Tibial nerve (tissue), 4 donors: ENCODE results near the gene RUFY1. TPM values are rescaled to one million over a fixed set of nuclear protein-coding genes. Genes with fewer than 3 reads are reported as not detected.
"Not testable (repeated sequence)": the region's sequence is repeated elsewhere in the genome, so short reads cannot be mapped to it uniquely, and the experiment has no call there.

Source experiments
- DNase-seq, 2 donors: peaks; one replicate each; pipeline ENCODE4 v3.0.0-alpha.2; 2019; ENCODE audit warnings: low spot score in 2 of 2
- H3K27ac ChIP-seq, 4 donors: fragments of 200-600 bp; sonication (generic) in 3 of 4; one replicate each; pipeline ENCODE4 v1.5.1; 2017 to 2019; ENCODE audit warnings: mild to moderate bottlenecking in 1 of 4
- H3K27me3 ChIP-seq, 2 donors: fragments of 200-600 bp; sonication (generic) in 1 of 2; one replicate each; pipeline versions ENCODE4 v1.5.1 to v1.6.0; 2017 to 2019
- H3K36me3 ChIP-seq, 3 donors: fragments of 200-600 bp; sonication (generic); one replicate each; pipeline ENCODE4 v1.5.1; 2018 to 2019
- H3K4me1 ChIP-seq, 4 donors: fragments of 200-600 bp; sonication (generic) in 3 of 4; one replicate each; pipeline ENCODE4 v1.5.1; 2017 to 2019
- H3K4me3 ChIP-seq, 4 donors: fragments of 200-600 bp; sonication (generic) in 3 of 4; one replicate each; pipeline ENCODE4 v1.5.1; 2017 to 2019; ENCODE audit warnings: mild to moderate bottlenecking in 1 of 4, moderate library complexity in 1 of 4
- H3K9me3 ChIP-seq, 4 donors: fragments of 200-600 bp; sonication (generic) in 3 of 4; one replicate each; pipeline ENCODE4 v1.5.1; 2017 to 2019
- EP300 ChIP-seq, 2 donors: sonication (generic); formaldehyde crosslinking; IDR thresholded peaks; one replicate each; pipeline ENCODE4 v1.6.1; 2017; ENCODE audit warnings: antibody characterized with exemption in 2 of 2, mild to moderate bottlenecking in 1 of 2
- POLR2A ChIP-seq, 2 donors: fragments of 450-650 bp; IDR thresholded peaks; one replicate each; pipeline ENCODE4 v1.6.1; 2017; ENCODE audit warnings: antibody characterized with exemption in 2 of 2, mild to moderate bottlenecking in 2 of 2, moderate library complexity in 2 of 2
- WGBS, 2 donors: methylation state at CpG; one replicate each; pipeline ENCODE4 v1.1.5; 2018; 5-methylcytosine and 5-hydroxymethylcytosine counted together
- total RNA-seq, 4 donors: library from RNA; depleted of rRNA; stranded (reverse); fragments of >200 nt; gene quantifications; one replicate each; pipeline ENCODE4 v1.1.0, GENCODE V29; 2016
- TF ChIP-seq, protein P1 (sequence below), 5 experiments: fragments of 200-600 bp in 3 of 5; fragments of 450-650 bp in 2 of 5; sonication (generic) in 3 of 5; IDR thresholded peaks; one replicate each; pipeline ENCODE4 v1.5.1; 2016 to 2019; ENCODE audit warnings: antibody characterized with exemption in 5 of 5, mild to moderate bottlenecking in 3 of 5, moderate library complexity in 2 of 5

Gene RUFY1
- total RNA-seq, 4 donors from 2014 or later, result 56.6 to 76.3 (median 71.3) TPM

DNA sequence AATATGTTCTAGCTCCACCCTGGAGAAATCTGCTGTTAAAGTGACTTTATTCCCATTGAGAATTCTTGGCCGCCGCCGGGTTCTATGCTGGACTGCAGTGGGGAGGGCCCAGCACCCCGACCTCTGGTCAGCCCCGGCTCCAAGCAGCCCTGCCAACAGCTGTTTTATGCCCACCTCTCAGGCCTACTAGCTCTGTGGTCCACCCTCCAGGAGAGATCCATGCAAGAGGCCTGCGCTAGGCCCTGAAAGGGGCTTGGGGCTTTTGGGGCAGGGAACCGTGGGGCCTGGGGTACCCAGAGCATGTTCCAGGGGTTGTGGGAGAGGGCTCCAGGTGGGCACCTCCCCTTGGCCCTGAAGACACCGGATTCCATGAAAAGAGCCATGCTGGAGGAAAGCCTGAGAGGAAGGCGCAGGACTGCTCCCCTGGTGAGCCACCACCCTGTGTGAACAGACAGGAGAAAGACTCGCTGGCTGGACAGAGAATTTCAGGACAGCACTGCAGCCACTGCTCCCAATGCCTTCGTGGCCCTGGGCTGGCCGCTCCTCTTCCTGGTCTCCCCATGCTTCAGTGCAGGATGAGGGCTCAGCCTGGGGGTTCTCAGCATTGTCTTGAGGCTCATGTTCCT, 44.6 kb upstream of the RUFY1 start:
- H3K4me3 ChIP-seq, result no peak overlapping the region
- H3K27me3 ChIP-seq, result no peaks in the 10 kb centered on the region
- no peak overlapping the region for H3K27ac ChIP-seq
- no peaks in the 10 kb centered on the region for H3K4me1 ChIP-seq
- no peaks in the 10 kb centered on the region for H3K9me3 ChIP-seq
- no peak for DNase-seq
- H3K36me3 ChIP-seq, result no peaks in the 10 kb centered on the region
- TF ChIP-seq, protein P1, sequence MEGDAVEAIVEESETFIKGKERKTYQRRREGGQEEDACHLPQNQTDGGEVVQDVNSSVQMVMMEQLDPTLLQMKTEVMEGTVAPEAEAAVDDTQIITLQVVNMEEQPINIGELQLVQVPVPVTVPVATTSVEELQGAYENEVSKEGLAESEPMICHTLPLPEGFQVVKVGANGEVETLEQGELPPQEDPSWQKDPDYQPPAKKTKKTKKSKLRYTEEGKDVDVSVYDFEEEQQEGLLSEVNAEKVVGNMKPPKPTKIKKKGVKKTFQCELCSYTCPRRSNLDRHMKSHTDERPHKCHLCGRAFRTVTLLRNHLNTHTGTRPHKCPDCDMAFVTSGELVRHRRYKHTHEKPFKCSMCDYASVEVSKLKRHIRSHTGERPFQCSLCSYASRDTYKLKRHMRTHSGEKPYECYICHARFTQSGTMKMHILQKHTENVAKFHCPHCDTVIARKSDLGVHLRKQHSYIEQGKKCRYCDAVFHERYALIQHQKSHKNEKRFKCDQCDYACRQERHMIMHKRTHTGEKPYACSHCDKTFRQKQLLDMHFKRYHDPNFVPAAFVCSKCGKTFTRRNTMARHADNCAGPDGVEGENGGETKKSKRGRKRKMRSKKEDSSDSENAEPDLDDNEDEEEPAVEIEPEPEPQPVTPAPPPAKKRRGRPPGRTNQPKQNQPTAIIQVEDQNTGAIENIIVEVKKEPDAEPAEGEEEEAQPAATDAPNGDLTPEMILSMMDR (IDR thresholded peaks at IDR 0.05), result no peak
- TF ChIP-seq EP300 (IDR thresholded peaks at IDR 0.05) (no peak), POLR2A (IDR thresholded peaks at IDR 0.05) (no peak)
- WGBS, 2 donors, result 92 to 93% methylated on average over 12 of the region's 12 CpGs

DNA sequence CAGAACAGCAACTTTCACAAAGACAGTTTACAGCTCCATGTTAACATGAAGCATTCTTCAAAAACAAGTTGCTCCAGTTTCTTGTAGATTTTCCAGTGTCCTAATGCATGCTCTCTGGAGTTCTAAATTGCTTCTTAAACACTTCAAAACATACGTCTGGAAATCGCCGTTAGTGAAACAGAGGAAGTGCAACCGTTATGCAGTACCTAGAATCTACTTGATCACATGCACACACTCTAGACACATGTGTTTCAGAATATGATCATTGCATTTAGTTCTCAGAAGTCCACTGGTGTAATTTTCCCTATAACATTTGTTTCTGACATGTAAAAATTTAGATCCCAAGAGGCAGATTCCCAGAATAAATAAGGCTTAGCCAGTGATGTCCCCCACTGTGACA, 41.1 kb upstream of the RUFY1 start:
- H3K27me3 ChIP-seq, result no peaks in the 10 kb centered on the region
- H3K4me1 ChIP-seq, result no peaks in the 10 kb centered on the region
- 23 to 35% methylated on average over 4 of the region's 4 CpGs for WGBS, 2 donors
- no peak overlapping the region for H3K4me3 ChIP-seq
- H3K36me3 ChIP-seq, result no peaks in the 10 kb centered on the region
- no peaks in the 10 kb centered on the region for H3K9me3 ChIP-seq
- H3K27ac ChIP-seq, result no peak overlapping the region
- no peak for DNase-seq
- TF ChIP-seq POLR2A (IDR thresholded peaks at IDR 0.05) (no peak), EP300 (IDR thresholded peaks at IDR 0.05) (no peak)
- TF ChIP-seq, protein P1 (IDR thresholded peaks at IDR 0.05), result no peak

DNA sequence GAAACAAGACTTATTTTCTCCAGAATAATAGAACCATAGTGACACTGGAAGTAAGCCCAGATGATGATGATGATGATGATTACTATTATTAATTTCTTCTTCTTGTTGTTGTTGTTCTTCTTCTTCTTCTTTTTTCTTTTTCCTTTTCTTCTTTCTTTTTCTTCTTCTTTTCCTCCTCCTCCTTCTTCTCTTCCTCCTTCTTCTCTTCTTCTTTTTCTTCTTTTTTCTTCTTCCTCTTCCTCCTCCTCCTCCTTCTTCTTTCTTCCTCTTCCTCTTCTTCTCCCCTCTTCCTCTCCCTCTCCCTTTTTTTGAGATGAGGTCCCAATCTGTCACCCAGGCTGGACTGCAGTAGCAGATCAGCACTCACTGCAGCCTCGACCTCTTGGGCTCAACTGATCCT, 40.5 kb upstream of the RUFY1 start:
- no peak for DNase-seq
- no peak overlapping the region for H3K27ac ChIP-seq
- H3K36me3 ChIP-seq, result no peaks in the 10 kb centered on the region
- TF ChIP-seq POLR2A (IDR thresholded peaks at IDR 0.05), result no peak
- TF ChIP-seq, protein P1 (IDR thresholded peaks at IDR 0.05), result no peak
- no peak for TF ChIP-seq EP300 (IDR thresholded peaks at IDR 0.05)
- WGBS, 2 donors, result 76 to 89% methylated on average over 1 of the region's 1 CpG
- no peaks in the 10 kb centered on the region for H3K9me3 ChIP-seq
- H3K4me1 ChIP-seq, result no peaks in the 10 kb centered on the region
- no peaks in the 10 kb centered on the region for H3K27me3 ChIP-seq
- H3K4me3 ChIP-seq, result no peak overlapping the region

DNA sequence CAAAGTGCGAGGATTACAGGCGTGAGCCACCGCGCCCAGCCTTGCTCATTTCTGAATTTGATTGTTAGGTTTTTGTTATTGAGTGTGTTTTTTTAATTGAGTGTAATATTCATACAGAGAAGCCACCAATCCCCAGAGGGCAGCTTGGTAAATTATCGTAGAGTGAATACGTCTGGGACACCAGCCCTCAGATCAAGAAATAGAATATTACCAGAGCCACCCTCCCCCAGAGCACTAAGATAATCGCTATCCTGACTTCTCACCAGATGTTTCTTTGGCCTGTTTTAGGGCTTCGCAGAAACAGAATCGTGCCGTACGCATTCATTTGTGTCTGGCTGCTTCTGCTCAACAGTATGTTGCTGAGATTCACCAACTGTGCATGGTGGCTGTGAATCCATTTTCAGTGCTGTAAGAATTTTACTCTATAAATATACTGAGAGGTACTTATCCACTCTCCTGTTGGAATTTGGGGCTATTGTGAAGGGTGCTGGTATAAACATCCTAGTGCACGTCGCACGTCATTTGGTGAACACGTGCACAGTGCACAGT, 37.8 kb upstream of the RUFY1 start:
- no peaks in the 10 kb centered on the region for H3K36me3 ChIP-seq
- no peak for DNase-seq
- WGBS, 2 donors, result 90 to 93% methylated on average over 15 of the region's 15 CpGs

DNA sequence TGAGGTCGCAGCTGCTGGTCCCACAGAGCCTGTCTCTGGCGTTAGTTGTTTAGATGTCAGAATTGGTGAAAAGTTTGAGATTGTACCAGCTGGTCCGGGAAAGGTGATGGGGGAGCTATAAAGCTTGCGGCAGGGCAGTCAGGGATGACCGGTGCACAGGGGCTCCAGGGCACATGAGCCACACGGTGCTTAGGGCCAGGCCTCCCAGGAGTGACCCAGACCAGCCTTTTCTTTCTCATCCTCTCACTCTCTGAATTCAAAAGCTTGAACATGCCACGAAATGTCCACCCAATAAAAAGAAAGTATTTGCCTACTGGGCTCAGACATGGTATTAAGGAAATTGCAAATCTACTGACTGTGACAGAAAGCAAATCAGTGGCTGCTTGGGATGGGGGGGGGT, 34.9 kb upstream of the RUFY1 start:
- 54 to 72% methylated on average over 7 of the region's 7 CpGs for WGBS, 2 donors

More for the DNA sequence above, 37.8 kb upstream of the RUFY1 start:
- Histone ChIP-seq H3K27ac (no peak overlapping the region), H3K9me3 (no peaks in the 10 kb centered on the region), H3K27me3 (peaks cover 0 to 4% of the 10 kb centered on the region in 2 donors), H3K4me1 (no peaks in the 10 kb centered on the region), H3K4me3 (no peak overlapping the region)
- TF ChIP-seq POLR2A (IDR thresholded peaks at IDR 0.05) (no peak), EP300 (IDR thresholded peaks at IDR 0.05) (no peak)
- TF ChIP-seq, protein P1 (IDR thresholded peaks at IDR 0.05), result no peak

More for the DNA sequence above, 34.9 kb upstream of the RUFY1 start:
- H3K27me3 ChIP-seq, H3K4me3 ChIP-seq, H3K27ac ChIP-seq, DNase-seq, H3K9me3 ChIP-seq, H3K36me3 ChIP-seq, H3K4me1 ChIP-seq: not testable (repeated sequence)
